ENCODE measurements around the gene LINS1. TPM values are rescaled to one million over a fixed set of nuclear protein-coding genes. Genes with fewer than 3 reads are reported as not detected.
"Not testable (repeated sequence)": the region's sequence is repeated elsewhere in the genome, so short reads cannot be mapped to it uniquely, and the experiment has no call there.

LINS1 gene
- total and polyA plus RNA-seq, 11 donors, result 3.1 to 11.8 (median 8.1) TPM

- WGBS, 4 donors, result 81 to 93% (median 88%) methylated on average over 3 of the region's 3 CpGs
- intact Hi-C loops (cut with DNase I), result loop anchor here in 1 of 10 donors (10.0 kb wide), 1 partner anchor 658 kb away; no protein-coding TSS in a partner anchor
- no peak for DNase-seq
- H3K27me3 ChIP-seq, result no peaks in the 10 kb centered on the region
- ATAC-seq, result no peak
- TF ChIP-seq, protein P1, sequence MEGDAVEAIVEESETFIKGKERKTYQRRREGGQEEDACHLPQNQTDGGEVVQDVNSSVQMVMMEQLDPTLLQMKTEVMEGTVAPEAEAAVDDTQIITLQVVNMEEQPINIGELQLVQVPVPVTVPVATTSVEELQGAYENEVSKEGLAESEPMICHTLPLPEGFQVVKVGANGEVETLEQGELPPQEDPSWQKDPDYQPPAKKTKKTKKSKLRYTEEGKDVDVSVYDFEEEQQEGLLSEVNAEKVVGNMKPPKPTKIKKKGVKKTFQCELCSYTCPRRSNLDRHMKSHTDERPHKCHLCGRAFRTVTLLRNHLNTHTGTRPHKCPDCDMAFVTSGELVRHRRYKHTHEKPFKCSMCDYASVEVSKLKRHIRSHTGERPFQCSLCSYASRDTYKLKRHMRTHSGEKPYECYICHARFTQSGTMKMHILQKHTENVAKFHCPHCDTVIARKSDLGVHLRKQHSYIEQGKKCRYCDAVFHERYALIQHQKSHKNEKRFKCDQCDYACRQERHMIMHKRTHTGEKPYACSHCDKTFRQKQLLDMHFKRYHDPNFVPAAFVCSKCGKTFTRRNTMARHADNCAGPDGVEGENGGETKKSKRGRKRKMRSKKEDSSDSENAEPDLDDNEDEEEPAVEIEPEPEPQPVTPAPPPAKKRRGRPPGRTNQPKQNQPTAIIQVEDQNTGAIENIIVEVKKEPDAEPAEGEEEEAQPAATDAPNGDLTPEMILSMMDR (IDR thresholded peaks at IDR 0.05), result no peak
- TF ChIP-seq POLR2A (IDR thresholded peaks at IDR 0.05), result no peak
- peaks cover 0 to 34% (median 3%) of the 10 kb centered on the region in 12 donors for H3K4me1 ChIP-seq
- peaks cover 0 to 25% (median 11%) of the 10 kb centered on the region in 12 donors for H3K9me3 ChIP-seq
- H3K4me3 ChIP-seq, result no peak overlapping the region
- H3K27ac ChIP-seq, result no peak overlapping the region
- H3K36me3 ChIP-seq, result no peaks in the 10 kb centered on the region
These were observed 9.1 kb downstream of the LINS1 start for GRCh38 chr15:100592898-100593297.

- intact Hi-C loops (cut with DNase I), result loop anchor here in 1 of 10 donors (10.0 kb wide), 1 partner anchor 657 kb away; no protein-coding TSS in a partner anchor
- WGBS, 4 donors, result 48 to 99% (median 77%) methylated on average over 2 of the region's 2 CpGs
- TF ChIP-seq POLR2A (IDR thresholded peaks at IDR 0.05), result no peak
- TF ChIP-seq, protein P1 (IDR thresholded peaks at IDR 0.05), result no peak
- Histone ChIP-seq H3K27me3 (no peaks in the 10 kb centered on the region), H3K4me3 (no peak overlapping the region), H3K9me3 (peaks cover 0 to 27% (median 11%) of the 10 kb centered on the region in 12 donors), H3K4me1 (peaks cover 0 to 23% (median 3%) of the 10 kb centered on the region in 12 donors), H3K36me3 (no peaks in the 10 kb centered on the region), H3K27ac (no peak overlapping the region)
- ATAC-seq (no peak), DNase-seq (no peak)
These were observed 10.1 kb downstream of the LINS1 start for GRCh38 chr15:100591835-100592234.

GRCh38 chr15:100591163-100591562 lies 10.8 kb downstream of the LINS1 start:
- not testable (repeated sequence) for H3K4me3 ChIP-seq, ATAC-seq, H3K36me3 ChIP-seq, H3K27ac ChIP-seq, DNase-seq, H3K27me3 ChIP-seq
- WGBS, 4 donors, result 96 to 99% (median 98%) methylated on average over 2 of the region's 2 CpGs
- intact Hi-C loops (cut with DNase I), result loop anchor here in 1 of 10 donors (10.0 kb wide), 1 partner anchor 656 kb away; no protein-coding TSS in a partner anchor
- Histone ChIP-seq H3K9me3 (peaks cover 0 to 27% (median 11%) of the 10 kb centered on the region in 12 donors), H3K4me1 (peaks cover 0 to 16% (median 2%) of the 10 kb centered on the region in 12 donors)

- DNase-seq (no peak), ATAC-seq (no peak)
- Histone ChIP-seq H3K9me3 (peaks cover 0 to 27% (median 11%) of the 10 kb centered on the region in 12 donors), H3K27ac (no peak overlapping the region), H3K4me3 (no peak overlapping the region), H3K36me3 (no peaks in the 10 kb centered on the region), H3K27me3 (no peaks in the 10 kb centered on the region), H3K4me1 (no peaks in the 10 kb centered on the region)
- intact Hi-C loops (cut with DNase I), result no loop called here
- TF ChIP-seq, protein P1 (IDR thresholded peaks at IDR 0.05), result no peak
- no peak for TF ChIP-seq POLR2A (IDR thresholded peaks at IDR 0.05)
- WGBS, 4 donors, result 37 to 97% (median 97%) methylated on average over 1 of the region's 1 CpG
These were observed 13.2 kb downstream of the LINS1 start for GRCh38 chr15:100588638-100589242.
